GM19240 (cell line): ENCODE results near the gene PEAK3.

Experiments used
- DNase-seq: peaks from one replicate; pipeline ENCODE4 v3.0.0; 2011; ENCODE audit warnings: low spot score; ENCODE audit not compliant: insufficient read length

The PEAK3 gene

DNA sequence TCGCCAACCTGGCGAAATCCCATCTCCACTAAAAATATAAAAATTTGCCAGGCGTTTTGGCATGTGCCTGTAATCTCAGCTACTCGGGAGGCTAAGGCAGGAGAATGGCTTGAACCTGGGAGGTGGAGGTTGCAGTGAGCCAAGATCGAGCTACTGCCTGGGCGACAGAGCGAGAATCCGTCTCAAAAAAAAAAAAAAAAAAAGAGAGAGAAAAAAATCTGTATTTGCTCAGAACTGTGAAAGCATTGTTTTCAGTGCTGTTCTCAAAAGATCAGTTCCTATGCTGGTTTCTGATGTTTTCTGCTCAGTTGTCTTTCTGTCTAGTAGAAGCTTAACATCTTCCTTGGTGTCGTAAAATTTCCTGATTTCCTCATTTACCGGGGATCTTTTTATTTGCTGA lies 42.8 kb downstream of the PEAK3 start:
- no peak for DNase-seq

DNA sequence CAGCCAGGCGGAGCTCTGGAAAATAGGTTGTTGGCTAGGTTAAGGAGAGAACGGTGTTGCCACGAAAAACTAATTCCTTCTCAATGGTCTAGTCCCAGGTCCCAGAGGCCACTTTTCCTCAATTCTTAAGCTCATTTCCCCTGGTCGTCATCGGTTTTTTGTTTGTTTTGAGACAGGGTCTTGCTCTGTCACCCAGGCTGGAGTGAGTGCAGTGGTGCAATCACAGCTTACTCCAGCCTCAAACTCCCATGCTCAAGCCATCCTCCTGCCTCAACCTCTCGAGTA lies 44.2 kb downstream of the PEAK3 start:
- no peak for DNase-seq

DNA sequence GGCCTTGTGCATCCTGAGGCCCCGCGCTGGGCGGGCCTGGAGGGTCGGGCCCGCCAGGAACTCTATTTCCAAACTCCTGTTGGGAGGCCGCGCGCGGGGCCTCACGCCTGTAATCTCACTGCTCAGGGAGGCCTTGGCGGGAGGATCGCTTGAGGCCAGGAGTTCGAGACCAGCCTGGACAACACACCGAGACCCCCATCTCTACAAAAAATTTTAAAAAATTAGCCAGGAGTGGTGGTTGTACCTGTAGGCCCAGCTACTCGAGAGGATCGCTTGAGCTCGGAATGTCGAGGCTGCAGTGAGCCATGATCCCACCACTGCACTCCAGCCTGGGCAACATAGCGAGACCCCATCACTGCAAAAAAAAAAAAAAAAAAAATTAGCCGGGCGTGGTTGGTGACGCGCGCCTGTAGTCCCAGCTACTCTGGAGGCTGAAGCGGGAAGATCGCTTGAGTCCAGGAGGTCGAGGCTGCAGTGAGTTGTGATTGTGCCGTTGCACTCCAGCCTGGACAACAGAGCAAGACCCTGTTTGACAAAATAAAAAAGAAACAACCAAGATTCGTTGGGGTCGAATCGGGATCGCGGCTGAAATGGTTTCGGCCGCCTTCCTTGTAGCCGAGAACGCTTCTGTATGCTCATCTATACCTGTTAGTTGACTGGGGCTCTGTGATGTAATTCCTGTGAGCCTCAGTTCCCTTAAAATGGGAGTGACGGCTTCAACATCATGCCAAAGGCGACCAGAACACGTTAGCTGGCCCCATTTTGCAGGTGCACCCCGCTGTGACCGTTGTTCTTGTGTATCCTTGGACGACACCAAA lies 44.7 kb downstream of the PEAK3 start:
- no peak for DNase-seq

DNA sequence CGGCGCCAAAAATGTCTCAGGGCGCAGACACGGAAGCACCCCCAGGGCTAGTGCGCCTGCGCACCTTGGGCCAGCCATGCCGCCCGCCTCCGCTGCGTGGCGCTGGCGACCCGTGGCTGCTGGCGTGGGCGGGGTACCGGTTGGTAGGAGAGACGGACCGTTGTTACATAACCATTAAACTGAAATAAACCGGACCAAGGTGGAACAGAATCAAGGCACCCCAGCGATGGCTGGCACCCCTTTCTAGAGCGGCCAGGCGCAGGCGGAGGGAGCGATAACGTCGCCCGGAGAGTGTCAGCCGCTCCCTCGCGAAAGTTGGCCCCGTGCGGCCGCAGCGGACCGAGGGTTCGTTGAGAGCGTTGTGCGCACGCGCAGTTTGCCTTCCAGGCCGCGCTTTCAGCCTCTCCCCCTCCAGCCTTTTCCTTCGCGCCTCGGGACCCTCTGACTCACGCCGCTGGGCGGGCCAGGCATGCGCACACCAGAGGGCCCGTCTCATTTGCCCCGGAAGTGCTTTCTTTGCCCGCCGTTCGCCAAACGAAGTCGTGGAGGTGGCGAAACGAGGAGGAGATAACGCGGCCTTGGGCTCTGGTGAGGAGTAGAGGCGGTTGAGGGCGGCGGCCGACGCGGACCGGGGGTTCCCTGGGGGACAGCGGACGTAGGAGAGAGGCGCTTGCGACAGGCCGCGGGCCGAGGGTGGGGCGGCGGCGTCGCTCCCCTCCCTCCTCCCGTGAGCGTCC lies 45.5 kb downstream of the PEAK3 start, which contains the start of the genes PLEKHJ1 and SF3A2:
PLEKHJ1 (minus strand) TSS at position 16 of the 737 bp plus-strand sequence. CDS start 81 bp downstream, outside the sequence.
SF3A2 (plus strand) TSS at position 511 of the 737 bp plus-strand sequence. CDS start 6,595 bp downstream, outside the sequence.
- DNase-seq = peak; percentile 99

DNA sequence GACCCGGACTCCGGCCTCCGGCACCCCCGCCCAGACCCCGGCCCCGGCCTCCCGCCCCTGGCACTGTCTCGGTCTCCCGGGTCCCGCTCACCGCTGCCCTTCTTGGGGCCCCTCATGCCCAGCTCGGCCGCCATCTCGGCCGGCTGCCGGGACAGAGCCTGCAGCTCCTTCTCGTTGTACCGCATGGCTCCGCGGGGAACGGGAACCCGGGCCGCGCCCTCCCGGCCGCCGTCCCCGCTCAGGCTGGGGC lies 46.0 kb downstream of the PEAK3 start:
- no peak for DNase-seq

DNA sequence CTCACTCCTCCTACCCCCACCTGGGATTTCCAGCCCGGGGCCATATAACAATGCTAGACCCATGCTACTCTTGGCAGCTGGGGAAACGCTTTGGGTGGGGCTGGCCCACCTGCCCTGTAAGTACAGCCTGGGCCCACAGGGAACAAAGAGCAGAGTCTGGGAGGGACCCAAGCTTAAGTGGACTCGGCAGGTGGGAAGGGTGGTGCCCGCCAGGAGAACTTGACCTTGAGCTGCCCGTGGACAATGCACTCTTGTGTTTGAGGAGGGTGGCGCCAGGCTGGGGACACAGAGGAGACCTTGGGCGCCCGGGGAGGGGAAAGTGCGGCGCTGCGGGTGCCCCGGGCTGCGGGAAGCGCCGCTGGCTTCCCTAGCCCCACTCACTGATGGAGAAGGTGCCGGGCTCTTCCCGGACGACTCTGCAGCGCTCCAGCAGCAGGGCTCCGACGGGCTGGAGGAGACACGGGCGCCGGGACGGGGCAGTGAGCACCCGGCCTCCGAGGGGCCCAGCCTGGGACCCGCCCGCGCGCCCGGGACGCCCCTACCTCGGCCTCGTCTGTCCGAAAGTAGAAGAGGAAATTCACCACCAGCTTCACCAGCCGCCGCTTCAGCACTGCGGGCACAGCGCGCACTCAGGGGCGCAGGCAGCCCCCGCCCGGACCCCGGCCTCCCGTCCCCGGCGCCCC lies 46.5 kb downstream of the PEAK3 start:
- DNase-seq = no peak

DNA sequence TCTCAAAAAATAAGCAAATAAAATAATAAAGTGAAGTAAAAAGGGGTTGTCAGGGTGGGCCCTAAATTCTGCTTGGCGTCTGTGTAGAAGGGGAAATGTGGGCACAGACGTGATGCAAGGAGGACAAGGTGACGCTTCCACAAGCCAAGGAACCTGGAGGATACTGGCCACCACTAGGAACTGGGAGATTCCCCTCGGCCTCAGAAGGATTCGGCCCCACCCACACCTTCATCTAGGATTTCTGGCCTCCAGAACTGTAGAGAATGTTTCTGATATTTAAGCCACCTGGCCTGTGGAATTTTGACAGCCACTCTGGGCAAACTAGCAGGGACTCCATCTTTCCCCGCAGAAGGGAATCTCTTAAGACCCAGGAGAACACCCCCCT lies 47.0 kb downstream of the PEAK3 start:
- DNase-seq = no peak

DNA sequence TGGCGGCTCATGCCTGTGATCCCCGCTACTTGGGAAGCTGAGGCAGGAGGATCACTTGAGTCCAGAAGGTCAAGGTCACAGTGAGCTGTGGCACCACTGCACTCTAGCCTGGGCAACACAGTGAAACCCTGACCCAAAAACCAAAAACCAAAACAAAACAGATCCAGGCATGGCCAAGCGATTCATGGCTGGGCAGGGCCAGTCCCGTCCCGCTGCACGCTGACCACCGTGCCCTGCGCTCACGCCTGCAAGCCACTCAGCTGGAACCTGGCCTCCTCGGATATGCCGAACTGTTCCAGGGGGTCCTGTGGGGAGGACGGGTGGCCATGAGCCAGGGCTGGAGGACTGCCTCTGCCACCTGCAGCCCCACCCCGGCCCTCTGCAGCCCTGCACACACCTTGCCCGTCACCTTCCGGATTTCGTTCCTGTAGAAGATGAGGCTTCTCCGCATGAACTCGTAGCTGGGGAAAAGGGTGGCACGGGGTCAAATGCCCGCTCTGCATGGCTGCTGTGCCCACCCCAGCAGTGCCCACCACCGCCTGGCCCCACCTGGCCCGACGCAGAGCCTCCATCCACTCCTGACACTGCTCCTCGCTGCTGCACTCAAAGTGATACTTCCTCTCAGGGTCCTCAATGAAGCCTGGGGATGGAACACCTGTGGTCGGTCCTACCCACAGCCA lies 48.2 kb downstream of the PEAK3 start:
- no peak for DNase-seq

DNA sequence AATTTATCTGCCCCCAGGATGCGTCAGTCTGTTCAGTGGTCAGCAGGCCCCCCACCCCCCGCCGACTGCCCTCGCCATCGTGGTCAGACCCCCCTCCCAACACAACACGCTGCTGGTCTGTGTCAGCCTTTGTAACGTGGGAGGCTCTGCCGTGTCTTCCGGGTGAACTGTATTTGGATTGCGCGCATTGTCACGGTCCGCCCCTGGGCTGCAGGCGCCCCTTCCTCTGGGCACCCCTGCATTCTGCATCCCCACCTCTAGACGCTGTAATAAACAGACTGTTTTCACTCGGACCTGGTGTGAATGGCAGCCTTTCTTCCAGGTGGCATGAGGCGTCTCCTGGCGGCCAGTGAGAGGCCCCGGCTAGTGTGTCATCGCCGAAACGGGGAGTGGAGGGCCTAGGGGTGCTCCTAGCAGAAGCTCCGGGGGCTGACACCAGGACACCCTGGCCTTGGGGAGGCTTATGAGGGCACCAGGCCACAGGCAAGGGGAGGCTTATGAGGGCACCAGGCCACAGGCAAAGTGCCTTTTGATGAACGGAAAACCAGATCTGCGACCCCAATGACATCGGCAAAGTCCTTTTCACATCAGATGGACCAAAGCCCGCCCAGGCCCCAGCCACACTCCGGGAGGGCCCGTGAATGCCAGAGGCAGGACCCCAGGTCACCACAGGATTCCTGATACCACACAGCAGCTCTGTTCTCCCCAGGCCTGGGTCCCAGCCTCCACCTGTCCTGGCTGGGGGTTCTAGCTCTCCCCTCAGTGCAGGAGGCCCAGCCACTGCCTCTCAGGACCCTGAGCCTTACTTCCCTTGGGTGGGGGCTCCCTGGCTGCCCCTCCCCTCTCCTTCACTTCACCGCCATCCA lies 49.5 kb downstream of the PEAK3 start:
- no peak for DNase-seq

DNA sequence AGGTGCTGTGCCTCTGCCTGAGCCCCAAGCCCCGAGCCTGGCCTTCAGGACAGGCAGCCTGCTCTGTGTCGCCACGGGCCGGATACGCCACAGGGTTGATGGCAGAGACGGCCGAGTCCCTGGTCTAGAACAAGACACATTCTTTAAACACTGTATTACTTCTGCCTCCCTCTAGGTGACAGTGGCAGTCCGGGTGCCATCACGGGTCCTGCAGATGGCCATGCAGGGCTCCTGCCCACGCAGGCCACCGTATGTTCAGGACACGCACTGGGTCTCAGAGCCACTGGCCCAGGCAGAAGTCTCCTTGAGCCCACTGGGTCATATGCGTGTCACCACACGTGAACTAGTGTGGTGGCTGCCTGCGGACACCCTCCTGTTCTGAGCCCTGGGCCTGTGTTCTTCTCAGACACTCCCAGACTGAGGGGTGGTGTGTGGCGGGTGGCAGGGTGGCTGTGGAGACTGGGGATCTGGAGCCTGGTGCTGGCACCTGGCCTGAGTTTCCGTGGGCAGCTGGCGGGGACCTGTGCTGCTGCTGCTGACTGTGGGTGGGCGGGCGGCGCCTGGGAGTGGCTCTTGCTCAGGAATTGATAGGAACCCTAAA lies 50.3 kb downstream of the PEAK3 start:
- no peak for DNase-seq

DNA sequence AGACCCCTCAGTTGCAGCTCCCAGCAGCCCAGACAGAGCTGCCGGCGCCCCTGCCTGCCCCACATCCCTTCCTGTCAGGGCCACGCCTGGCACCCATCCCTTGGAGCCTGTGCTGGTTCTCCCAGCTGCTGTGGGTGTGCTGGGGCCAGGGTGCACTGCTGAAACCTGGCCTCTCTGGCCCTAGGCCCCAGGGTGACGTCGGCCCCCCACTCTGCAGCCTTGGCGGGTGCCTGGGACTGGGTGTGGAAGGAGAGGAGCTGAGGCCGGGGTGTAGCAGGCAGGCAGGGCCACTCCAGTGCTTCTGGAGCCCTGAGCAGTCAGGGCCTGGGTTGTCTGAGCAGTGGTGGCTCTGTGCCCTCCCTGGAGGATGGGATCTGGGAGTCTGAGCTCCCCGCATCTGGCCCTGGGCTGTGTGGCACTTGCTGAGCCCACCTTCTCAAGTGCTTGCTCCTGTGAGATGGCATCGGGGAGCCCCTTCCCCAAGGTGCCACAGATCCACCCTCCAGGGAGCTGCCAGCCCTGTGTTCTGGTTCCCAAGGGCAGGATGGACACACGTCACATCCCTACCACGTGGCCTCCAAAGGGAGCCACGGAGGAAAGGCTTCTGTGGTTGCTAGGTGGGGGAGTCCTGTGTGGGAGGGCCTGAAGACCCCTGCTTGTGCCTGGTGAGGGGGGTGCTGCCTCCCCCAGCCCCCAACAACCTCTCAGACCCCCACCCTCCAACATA lies 51.0 kb downstream of the PEAK3 start:
- no peak for DNase-seq

DNA sequence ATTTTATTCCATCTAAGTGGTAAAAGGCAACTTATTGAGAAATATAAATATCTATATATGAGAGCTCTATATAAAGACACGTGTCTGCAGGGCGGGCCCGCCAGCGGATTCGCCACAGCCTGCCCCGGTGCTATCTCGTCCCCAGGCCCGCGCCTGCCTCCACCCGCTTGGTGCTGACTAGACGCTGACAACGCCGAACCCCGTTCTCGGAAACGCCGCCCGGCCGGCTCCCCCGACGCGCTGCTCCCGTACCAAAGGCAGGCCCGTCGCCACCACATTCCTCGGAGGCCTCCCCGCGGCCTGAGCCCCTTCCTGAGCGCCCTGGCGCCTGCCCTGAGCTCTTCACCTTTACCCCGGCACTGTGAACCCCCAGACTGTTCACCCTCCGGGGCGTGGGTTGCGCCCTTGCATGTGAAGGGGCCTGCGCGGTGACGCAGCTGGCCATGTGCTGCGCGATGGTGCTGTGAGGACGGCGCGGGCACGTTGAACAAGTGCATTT lies 51.9 kb downstream of the PEAK3 start:
- no peak for DNase-seq

DNA sequence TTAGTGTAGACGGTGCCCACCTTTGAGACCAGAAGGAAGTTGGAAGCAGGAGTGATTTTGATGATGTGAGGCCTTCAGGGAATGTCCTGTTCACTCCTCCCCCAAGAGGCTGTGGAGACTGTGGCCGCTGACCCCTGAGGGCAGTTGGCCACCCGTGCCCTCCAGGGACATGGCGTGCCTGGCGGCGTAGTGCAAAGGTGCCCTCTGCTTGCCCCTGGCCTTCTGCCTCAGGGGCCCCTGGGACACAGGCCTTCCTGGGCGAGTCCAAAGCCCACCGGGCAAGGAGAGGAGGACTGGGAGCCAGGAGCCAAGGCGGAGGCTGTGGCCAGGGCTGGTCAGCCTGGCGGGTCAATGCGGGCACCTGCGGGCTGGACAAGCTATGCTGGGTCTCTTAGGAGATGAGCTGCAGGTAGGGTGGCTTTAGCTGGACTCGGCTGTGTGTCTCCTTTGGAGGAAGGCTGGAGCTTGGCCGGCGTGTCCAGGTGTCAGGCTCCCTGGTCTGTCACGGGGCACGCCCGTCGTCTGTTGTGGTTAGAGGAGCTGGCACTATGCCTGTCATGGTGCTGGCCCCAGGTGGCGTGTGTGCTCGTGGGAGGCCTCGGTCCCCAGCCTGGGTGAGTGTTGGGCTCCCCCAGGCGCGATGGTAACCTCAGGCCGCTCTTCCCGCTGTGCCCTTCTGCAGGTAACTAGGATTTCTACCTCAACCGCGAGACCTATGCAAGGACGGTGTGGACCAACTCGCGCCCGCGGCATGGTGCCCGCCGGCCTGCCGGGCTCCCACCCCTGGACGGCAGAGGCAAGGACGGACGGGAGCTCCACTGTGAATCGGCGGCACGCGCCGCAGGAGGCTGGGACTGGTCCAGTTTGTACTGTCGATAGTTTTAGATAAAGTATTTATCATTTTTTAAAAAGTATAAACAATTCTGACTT lies 52.6 kb downstream of the PEAK3 start:
- no peak for DNase-seq

DNA sequence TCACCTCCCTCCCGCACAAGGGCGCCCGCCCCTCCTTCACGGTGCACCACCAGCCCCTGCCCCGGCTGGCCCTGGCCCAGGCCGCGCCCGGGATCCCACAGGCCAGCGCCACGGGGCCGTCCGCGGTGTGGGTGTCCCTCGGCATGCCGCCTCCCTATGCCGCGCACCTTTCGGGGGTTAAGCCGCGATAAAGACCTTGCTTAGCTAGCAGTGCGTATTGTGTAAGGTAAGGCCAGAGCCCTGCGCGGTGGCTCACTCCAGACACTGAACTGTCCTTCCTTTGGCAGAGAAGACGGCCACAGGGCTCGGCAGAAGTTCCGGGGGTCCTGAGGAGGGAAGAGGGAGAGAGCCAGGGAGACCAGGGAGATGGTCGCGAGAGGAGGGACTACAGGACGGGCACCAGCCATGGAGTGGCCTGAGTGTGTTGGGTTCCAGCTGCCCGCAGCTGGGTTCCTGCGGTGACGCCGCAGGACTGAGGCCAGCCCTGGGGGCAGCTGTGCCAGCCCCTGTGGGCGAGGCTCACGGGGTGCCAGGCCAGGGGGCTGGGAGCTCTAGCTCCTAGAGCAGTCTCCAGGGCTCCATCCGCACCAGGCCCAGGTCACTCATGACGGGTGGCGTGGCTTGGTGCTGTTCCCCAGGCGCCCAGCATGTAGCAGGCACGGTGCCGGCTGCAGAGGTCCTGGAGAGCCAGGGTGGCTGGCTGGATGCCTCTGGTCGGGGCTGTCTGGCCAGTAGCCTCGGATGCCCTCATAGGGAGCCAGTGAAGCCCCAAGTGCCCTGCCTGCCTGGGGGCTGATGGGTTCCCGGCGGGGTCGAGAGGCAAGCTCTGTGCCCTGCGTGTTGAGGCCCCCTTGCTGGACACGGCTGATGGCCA lies 53.6 kb downstream of the PEAK3 start:
- DNase-seq = no peak

DNA sequence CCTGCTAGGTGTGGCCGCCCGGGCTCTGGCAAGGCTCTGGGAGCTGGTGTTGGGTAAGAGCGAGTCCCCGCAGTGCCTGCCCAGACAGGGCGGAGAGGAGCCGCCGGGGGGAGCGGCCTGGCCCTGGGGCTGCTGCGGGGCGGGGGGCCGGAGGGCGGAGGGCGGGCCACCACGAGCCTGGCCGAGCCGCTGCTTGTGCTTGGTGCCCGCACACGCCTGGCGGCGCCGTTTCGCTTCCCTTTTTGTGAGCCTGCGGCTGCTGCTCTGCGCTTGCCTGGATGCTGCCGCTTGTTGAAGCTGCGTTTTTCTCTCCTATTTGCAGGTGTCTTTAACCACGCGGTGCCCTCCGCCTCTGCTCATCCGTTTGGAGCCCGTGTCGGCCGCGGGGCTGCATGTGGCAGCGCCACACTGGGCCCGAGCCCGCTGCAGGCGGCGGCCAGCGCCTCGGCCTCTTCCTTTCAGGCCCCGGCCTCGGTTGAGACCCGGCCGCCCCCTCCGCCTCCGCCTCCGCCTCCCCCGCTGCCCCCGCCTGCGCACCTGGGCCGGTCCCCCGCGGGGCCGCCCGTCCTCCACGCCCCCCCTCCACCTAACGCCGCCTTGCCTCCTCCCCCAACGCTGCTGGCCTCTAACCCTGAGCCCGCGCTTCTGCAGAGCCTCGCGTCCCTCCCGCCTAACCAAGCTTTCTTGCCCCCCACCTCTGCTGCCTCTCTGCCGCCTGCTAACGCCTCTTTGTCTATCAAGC lies 54.4 kb downstream of the PEAK3 start:
- DNase-seq = peak; percentile 69

DNA sequence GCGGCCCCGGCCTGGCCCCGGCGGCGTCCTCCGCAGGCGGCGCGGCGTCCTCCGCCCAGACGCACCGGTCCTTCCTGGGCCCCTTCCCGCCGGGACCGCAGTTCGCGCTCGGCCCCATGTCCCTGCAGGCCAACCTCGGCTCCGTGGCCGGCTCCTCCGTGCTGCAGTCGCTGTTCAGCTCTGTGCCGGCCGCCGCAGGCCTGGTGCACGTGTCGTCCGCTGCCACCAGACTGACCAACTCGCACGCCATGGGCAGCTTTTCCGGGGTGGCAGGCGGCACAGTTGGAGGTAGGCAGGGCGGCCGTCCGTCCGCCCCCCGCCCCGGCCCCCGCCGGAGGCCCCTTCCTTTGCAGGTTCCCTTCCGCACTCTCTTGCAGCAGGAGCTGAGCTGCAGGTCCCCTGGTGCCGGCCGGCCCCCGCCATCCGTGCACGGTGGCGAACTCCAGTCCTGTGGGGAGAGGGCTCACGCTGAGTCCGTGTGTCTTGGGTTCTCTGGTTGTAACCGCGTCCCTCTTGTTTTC lies 55.1 kb downstream of the PEAK3 start:
- DNase-seq = no peak
